CD4-positive, alpha-beta T cell treated with Interleukin-12 subunit alpha and Interleukin-12 subunit beta, for 1 hour (primary cell): ENCODE measurements around the gene DHX35.

ENCODE experiments used
- DNase-seq: peaks from one replicate; pipeline ENCODE4 v3.0.0-alpha.2; 2020

The DHX35 gene, protein sequence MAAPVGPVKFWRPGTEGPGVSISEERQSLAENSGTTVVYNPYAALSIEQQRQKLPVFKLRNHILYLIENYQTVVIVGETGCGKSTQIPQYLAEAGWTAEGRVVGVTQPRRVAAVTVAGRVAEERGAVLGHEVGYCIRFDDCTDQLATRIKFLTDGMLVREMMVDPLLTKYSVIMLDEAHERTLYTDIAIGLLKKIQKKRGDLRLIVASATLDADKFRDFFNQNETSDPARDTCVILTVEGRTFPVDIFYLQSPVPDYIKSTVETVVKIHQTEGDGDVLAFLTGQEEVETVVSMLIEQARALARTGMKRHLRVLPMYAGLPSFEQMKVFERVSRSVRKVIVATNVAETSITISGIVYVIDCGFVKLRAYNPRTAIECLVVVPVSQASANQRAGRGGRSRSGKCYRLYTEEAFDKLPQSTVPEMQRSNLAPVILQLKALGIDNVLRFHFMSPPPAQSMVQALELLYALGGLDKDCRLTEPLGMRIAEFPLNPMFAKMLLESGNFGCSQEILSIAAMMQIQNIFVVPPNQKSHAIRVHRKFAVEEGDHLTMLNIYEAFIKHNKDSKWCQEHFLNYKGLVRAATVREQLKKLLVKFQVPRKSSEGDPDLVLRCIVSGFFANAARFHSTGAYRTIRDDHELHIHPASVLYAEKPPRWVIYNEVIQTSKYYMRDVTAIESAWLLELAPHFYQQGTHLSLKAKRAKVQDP

GRCh38 chr20:38962044-38962927, at the start of gene DHX35:
TSS of gene DHX35 (plus strand) at chr20:38962344. CDS start at chr20:38962368, 24 bp downstream.
- DNase-seq = peak; percentile 99

DNA sequence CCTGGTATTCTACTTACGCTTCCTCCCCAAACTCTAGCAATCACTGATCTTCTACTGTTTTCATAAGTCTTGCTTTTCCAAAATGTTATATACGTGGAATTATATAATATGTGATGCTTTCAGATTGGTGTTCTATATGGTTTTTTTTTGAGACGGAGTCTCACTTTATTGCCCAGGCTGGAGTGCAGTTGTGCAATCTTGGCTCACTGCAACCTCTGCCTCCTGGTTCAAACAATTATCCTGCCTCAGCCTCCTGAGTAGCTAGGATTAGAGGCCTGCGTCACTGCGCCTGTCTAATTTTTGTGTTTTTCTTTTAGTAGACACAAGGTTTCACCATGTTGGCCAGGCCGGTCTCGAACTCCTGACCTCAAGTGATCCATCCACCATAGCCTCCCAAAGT, 46.8 kb upstream of the DHX35 start:
- no peak for DNase-seq

GRCh38 chr20:38917657-38918056, 44.5 kb upstream of the DHX35 start:
- DNase-seq = no peak

GRCh38 chr20:38918172-38918571, 44.0 kb upstream of the DHX35 start:
- DNase-seq = no peak

- DNase-seq = no peak
Measured at GRCh38 chr20:38919683-38920082, 42.5 kb upstream of the DHX35 start.

- DNase-seq = no peak
Measured at GRCh38 chr20:38920411-38920810, 41.7 kb upstream of the DHX35 start.

- DNase-seq = no peak
Measured at GRCh38 chr20:38920851-38921250, 41.3 kb upstream of the DHX35 start.

DNA sequence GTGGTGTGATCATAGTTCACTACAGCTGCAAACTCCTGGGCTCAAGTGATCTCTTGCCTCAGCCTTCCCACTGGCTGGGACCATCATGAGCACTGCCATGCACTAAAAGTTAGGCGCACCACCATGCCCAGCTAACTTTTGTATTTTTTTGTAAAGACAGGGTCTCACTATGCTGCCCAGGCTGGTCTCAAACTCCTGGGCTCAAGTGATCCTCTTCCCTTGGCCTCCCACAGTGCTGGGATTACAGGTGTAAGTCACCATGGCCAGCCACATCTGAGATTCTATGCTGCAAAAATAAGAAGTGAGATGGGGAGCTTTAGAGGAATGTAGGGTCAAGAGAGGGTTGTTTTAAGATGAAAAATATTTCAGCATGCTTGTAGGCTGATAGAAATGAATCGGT, 37.4 kb upstream of the DHX35 start:
- no peak for DNase-seq

GRCh38 chr20:38926142-38926933, 35.8 kb upstream of the DHX35 start, which contains the start of gene FAM83D:
TSS of gene FAM83D (plus strand) at chr20:38926417. CDS start at chr20:38926443, 26 bp downstream.
- peak; percentile 97 for DNase-seq

- no peak for DNase-seq
Measured at GRCh38 chr20:38926934-38927616, 35.1 kb upstream of the DHX35 start.

- no peak for DNase-seq
Measured at GRCh38 chr20:38927902-38928578, 34.1 kb upstream of the DHX35 start.

DNA sequence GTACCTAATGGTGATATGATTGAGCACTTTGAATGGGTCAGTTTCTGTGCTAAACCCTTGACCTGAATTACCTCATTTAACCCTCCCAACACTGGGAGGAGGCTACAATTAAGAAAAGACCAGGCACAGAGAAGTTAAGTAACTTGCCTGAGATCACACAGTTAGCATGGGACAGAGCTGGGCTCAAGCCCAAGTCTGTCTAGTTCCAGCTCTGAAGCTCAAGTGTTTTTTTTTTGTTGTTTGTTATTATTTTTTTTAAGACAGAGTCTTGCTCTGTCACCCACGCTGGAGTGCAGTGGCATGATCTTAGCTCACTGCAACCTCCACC, 31.9 kb upstream of the DHX35 start:
- no peak for DNase-seq

DNA sequence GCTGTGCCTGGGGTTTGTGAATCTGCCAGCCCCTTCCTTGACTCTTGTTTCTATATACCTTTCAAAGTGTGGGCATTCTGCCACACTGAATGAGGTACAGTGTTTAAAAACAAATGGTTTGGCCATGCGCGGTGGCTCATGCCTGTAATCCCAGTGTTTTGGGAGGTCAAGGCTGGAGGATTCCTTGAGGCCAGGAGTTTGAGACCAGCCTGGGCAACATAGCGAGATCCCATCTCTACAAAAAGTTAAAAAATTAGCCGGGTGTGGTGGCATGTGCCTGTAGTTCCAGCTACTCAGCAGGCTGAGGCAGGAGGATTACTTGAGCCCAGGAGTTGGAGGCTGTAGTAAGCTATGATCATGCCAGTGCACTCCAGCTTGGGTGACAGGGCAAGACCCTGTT, 30.2 kb upstream of the DHX35 start:
- DNase-seq = no peak

DNA sequence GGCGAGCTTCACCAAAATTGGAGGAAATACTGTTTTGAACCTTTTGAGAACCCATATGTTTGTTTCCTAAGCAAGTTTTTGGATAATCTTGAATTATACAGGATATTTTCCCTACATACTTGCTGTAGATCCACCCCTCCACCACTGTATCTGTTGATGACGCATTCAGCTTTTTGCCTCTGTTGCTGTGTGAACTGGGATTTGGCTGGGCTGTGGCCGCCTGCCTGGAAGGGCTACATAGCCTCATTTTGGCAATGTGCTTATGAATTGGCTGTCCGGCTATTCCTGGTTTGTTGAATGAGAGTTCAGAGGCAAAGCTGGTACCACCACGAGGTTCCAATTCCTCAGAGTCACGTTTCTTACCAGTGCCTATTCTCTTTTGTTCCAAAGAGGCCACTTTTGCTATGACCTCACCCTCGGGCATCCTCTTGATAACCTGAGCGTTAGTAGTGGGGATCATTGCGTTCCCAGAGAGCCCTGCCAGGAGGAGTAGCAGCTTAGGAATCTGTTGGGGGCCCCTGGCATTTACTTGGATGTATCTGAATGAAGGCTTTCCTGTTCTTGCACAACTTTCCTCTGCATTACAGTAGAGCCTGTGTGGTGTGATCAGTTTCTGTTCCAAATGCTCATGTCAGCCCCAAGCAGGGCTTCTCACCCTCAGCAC, 29.6 kb upstream of the DHX35 start:
- DNase-seq = no peak

- DNase-seq = no peak
Measured at GRCh38 chr20:38934530-38934929, 27.6 kb upstream of the DHX35 start.

DNA sequence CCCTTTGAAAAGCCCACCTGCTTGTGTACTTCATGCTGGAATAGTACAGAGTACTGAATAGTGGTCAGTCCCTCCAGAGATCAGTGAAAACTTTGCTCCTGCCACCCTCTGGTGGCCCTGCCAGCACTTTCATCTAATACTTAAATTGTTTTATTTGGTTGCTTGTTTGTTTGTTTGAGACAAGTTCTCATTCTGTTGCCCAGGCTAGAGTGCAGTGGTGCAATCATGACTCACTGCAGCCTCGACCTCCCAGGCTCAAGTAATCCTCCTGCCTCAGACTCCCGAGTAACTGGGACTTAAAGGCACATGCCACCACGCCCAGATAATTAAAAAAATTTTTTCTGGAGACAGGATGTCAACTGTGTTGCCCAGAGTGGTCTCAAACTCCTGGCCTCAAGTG, 26.9 kb upstream of the DHX35 start:
- no peak for DNase-seq

DNA sequence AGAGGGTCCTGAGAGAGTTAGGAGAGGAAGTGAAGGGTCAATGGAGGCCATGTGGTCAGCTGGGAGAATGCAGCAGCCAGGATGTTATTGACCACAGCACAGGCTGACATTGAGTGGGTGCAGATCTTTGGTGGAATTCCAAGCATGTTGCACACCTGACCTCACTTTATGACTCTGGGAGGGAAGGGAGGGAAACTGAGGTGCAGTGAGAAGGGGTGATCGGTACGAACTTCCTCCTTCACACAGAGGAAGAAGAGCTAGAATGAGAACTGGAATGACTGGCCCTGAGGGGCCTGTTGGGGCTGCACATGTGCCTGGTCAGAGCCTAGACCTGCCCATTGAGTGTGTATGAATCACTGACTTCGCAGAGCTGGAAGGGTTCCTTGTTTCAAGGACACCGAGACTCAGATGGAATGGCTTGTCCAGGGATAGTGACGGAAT, 26.2 kb upstream of the DHX35 start:
- DNase-seq = no peak

- DNase-seq = no peak
Measured at GRCh38 chr20:38937000-38937399, 25.1 kb upstream of the DHX35 start.

GRCh38 chr20:38937978-38938473, 24.1 kb upstream of the DHX35 start:
- no peak for DNase-seq

DNA sequence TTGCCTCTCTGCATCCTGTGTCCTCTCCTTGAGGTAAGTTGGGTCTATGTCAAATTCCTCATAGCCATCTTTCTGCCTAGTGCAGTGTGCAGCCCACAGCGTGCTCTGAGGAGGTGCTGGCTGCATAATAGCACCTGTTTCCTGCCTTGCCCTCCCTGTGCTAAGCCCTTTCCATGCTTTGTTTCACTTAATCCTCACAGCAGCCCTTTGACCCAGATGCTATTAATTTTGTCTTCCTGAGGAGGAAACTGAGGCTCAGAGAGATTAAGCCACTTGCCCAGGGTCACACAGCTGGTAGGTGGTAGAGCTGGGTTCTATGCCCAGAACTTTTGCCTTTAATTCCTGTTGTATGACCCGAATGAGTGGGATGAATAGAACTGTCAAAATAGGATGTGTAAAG, 22.5 kb upstream of the DHX35 start:
- no peak for DNase-seq

- no peak for DNase-seq
Measured at GRCh38 chr20:38940644-38941043, 21.5 kb upstream of the DHX35 start.
